GM23338 (cell line): ENCODE data around the gene ULK4.

Experiments used
- CREB1 ChIP-seq: fragments of 250-450 bp; sonication (Bioruptor Pico); IDR thresholded peaks from 2 replicates; pipeline ENCODE4 v1.5.0; 2020; ENCODE audit warnings: low read depth, mild to moderate bottlenecking, moderate library complexity
- EZH2 ChIP-seq: fragments of 200-600 bp; sonication (generic); IDR thresholded peaks from one replicate; pipeline ENCODE4 v1.8.0; 2017; ENCODE audit warnings: antibody characterized with exemption, mild to moderate bottlenecking, low read depth; ENCODE audit not compliant: unreplicated experiment
- EZH2phosphoT487 ChIP-seq: fragments of 200-600 bp; sonication (generic); IDR thresholded peaks from one replicate; pipeline ENCODE4 v1.8.1; 2018; ENCODE audit warnings: antibody characterized with exemption; ENCODE audit not compliant: unreplicated experiment
- JUNB ChIP-seq: IDR thresholded peaks from one replicate; pipeline ENCODE4 v1.6.1; 2016; ENCODE audit warnings: antibody characterized with exemption; ENCODE audit not compliant: unreplicated experiment
- POLR2AphosphoS5 ChIP-seq: IDR thresholded peaks from 2 replicates; pipeline ENCODE4 v1.6.1; 2016; ENCODE audit warnings: antibody characterized with exemption, low read depth
- ZNF114 ChIP-seq: fragments of 250-450 bp; sonication (Bioruptor Pico); IDR thresholded peaks from 2 replicates; pipeline ENCODE4 v1.5.0; 2020; ENCODE audit warnings: mild to moderate bottlenecking, moderate library complexity
- ZNF331 ChIP-seq: fragments of 250-450 bp; sonication (Bioruptor Pico); IDR thresholded peaks from 2 replicates; pipeline ENCODE4 v1.5.0; 2020; ENCODE audit warnings: low read depth, mild to moderate bottlenecking, moderate library complexity
- ZNF462 ChIP-seq: fragments of 250-450 bp; sonication (Bioruptor Pico); IDR thresholded peaks from 2 replicates; pipeline ENCODE4 v1.5.0; 2020; ENCODE audit warnings: mild to moderate bottlenecking, moderate library complexity
- TF ChIP-seq, protein P1 (sequence below), 2 experiments: fragments of 200-600 bp in 1 of 2; sonication (generic) in 1 of 2; conservative IDR thresholded peaks; 2 replicates each; pipeline versions ENCODE4 v1.5.1 to v1.6.1; 2016 to 2017; ENCODE audit warnings: antibody characterized with exemption in 2 of 2, low read depth in 2 of 2, mild to moderate bottlenecking in 2 of 2, moderate library complexity in 1 of 2
- TF ChIP-seq, protein P2 (sequence below): IDR thresholded peaks from 2 replicates; pipeline ENCODE4 v1.6.1; 2016; ENCODE audit warnings: antibody characterized with exemption
- TF ChIP-seq, protein P3 (sequence below): IDR thresholded peaks from one replicate; pipeline ENCODE4 v1.6.1; 2018; ENCODE audit warnings: antibody characterized with exemption; ENCODE audit not compliant: unreplicated experiment

- TF ChIP-seq, protein P1, sequence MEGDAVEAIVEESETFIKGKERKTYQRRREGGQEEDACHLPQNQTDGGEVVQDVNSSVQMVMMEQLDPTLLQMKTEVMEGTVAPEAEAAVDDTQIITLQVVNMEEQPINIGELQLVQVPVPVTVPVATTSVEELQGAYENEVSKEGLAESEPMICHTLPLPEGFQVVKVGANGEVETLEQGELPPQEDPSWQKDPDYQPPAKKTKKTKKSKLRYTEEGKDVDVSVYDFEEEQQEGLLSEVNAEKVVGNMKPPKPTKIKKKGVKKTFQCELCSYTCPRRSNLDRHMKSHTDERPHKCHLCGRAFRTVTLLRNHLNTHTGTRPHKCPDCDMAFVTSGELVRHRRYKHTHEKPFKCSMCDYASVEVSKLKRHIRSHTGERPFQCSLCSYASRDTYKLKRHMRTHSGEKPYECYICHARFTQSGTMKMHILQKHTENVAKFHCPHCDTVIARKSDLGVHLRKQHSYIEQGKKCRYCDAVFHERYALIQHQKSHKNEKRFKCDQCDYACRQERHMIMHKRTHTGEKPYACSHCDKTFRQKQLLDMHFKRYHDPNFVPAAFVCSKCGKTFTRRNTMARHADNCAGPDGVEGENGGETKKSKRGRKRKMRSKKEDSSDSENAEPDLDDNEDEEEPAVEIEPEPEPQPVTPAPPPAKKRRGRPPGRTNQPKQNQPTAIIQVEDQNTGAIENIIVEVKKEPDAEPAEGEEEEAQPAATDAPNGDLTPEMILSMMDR (conservative IDR thresholded peaks at IDR 0.05; ENCODE audit: low read depth in 2 of 2) = no peak
- TF ChIP-seq EZH2 (no peak), POLR2AphosphoS5 (no peak), ZNF462 (CRISPR knock-in tag) (no peak), EZH2phosphoT487 (no peak), CREB1 (CRISPR knock-in tag) (no peak), JUNB (no peak), ZNF114 (no peak), ZNF331 (CRISPR knock-in tag) (no peak)
- TF ChIP-seq, protein P2, sequence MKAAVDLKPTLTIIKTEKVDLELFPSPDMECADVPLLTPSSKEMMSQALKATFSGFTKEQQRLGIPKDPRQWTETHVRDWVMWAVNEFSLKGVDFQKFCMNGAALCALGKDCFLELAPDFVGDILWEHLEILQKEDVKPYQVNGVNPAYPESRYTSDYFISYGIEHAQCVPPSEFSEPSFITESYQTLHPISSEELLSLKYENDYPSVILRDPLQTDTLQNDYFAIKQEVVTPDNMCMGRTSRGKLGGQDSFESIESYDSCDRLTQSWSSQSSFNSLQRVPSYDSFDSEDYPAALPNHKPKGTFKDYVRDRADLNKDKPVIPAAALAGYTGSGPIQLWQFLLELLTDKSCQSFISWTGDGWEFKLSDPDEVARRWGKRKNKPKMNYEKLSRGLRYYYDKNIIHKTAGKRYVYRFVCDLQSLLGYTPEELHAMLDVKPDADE = no peak
- TF ChIP-seq, protein P3, sequence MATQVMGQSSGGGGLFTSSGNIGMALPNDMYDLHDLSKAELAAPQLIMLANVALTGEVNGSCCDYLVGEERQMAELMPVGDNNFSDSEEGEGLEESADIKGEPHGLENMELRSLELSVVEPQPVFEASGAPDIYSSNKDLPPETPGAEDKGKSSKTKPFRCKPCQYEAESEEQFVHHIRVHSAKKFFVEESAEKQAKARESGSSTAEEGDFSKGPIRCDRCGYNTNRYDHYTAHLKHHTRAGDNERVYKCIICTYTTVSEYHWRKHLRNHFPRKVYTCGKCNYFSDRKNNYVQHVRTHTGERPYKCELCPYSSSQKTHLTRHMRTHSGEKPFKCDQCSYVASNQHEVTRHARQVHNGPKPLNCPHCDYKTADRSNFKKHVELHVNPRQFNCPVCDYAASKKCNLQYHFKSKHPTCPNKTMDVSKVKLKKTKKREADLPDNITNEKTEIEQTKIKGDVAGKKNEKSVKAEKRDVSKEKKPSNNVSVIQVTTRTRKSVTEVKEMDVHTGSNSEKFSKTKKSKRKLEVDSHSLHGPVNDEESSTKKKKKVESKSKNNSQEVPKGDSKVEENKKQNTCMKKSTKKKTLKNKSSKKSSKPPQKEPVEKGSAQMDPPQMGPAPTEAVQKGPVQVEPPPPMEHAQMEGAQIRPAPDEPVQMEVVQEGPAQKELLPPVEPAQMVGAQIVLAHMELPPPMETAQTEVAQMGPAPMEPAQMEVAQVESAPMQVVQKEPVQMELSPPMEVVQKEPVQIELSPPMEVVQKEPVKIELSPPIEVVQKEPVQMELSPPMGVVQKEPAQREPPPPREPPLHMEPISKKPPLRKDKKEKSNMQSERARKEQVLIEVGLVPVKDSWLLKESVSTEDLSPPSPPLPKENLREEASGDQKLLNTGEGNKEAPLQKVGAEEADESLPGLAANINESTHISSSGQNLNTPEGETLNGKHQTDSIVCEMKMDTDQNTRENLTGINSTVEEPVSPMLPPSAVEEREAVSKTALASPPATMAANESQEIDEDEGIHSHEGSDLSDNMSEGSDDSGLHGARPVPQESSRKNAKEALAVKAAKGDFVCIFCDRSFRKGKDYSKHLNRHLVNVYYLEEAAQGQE = no peak
Measured at GRCh38 chr3:41489231-41489630, 472.7 kb downstream of the ULK4 start.
